GM10266 (cell line): Measurements from ENCODE around the gene DOC2B.
"Not testable (repeated sequence)": the region's sequence is repeated elsewhere in the genome, so short reads cannot be mapped to it uniquely, and the experiment has no call there.

Source experiments
- DNase-seq: peaks from one replicate; pipeline ENCODE4 v3.0.0; 2012; ENCODE audit errors: extremely low spot score
- CTCF ChIP-seq: IDR thresholded peaks from 2 replicates; pipeline ENCODE4 v1.5.1; 2012; ENCODE audit warnings: mild to moderate bottlenecking, low read depth; ENCODE audit not compliant: control insufficient read depth, insufficient read depth; ENCODE audit errors: missing control alignments

Gene DOC2B

GRCh38 chr17:216625-217024 lies 35.2 kb upstream of the DOC2B start:
- no peak for TF ChIP-seq CTCF
- DNase-seq, result no peak

- not testable (repeated sequence) for DNase-seq
These were observed 34.4 kb upstream of the DOC2B start for GRCh38 chr17:215563-216478.

GRCh38 chr17:214881-215331 lies 33.5 kb upstream of the DOC2B start:
- no peak for TF ChIP-seq CTCF
- DNase-seq, result no peak

- DNase-seq, result no peak
- TF ChIP-seq CTCF, result no peak
These were observed 32.0 kb upstream of the DOC2B start for GRCh38 chr17:213286-214105.

GRCh38 chr17:210402-210801 lies 29.0 kb upstream of the DOC2B start:
- TF ChIP-seq CTCF, result no peak

GRCh38 chr17:208429-208828 lies 27.0 kb upstream of the DOC2B start:
- DNase-seq, result no peak
- TF ChIP-seq CTCF, result no peak

More at GRCh38 chr17:210402-210801, 29.0 kb upstream of the DOC2B start:
- no peak for DNase-seq

GRCh38 chr17:207775-208174 lies 26.3 kb upstream of the DOC2B start:
- DNase-seq, result no peak
- no peak for TF ChIP-seq CTCF
